ENCODE data around the gene BDKRB2.

DNA sequence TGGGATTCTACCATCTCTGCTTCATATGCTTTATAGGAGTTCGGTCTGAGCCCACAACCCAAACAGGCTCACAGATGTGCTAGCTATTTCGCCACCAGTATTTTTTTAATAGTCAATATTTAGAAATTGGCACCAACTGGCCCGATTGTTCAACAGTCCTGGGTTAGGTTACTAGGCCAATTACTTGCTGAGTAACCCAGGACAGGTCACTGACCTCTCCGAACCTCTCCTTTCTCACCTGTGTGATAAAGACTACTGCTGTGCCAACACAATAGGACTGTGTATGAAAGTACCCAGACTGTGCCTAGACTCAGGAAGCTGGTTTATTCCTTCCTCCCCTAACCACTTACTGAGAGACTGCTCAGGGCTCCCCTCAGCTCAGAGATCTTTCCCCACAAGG lies 8.3 kb downstream of the BDKRB2 start:
- TF ChIP-seq, protein P1, sequence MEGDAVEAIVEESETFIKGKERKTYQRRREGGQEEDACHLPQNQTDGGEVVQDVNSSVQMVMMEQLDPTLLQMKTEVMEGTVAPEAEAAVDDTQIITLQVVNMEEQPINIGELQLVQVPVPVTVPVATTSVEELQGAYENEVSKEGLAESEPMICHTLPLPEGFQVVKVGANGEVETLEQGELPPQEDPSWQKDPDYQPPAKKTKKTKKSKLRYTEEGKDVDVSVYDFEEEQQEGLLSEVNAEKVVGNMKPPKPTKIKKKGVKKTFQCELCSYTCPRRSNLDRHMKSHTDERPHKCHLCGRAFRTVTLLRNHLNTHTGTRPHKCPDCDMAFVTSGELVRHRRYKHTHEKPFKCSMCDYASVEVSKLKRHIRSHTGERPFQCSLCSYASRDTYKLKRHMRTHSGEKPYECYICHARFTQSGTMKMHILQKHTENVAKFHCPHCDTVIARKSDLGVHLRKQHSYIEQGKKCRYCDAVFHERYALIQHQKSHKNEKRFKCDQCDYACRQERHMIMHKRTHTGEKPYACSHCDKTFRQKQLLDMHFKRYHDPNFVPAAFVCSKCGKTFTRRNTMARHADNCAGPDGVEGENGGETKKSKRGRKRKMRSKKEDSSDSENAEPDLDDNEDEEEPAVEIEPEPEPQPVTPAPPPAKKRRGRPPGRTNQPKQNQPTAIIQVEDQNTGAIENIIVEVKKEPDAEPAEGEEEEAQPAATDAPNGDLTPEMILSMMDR (IDR thresholded peaks at IDR 0.05), result no peak
- no peak for TF ChIP-seq EZH2 (IDR thresholded peaks at IDR 0.05; ENCODE audit: borderline replicate concordance, insufficient read depth, low read depth, low read length, poor library complexity, severe bottlenecking)

Data from B cell (primary cell).